GM12892 (cell line): ENCODE data around the gene PSMC3.
A peak's percentile ranks its signal among the peaks of the same experiment; 100 is the strongest.

Experiments used
- DNase-seq: peaks from one replicate; pipeline ENCODE4 v3.0.0; 2011; ENCODE audit not compliant: insufficient read length
- FAIRE-seq: peaks from 2 replicates; lab custom pipeline; 2011; peaks lifted over from hg19 to GRCh38; lab: Jason Lieb, UNC
- POLR2A ChIP-seq: IDR thresholded peaks from 2 replicates; pipeline ENCODE4 v1.6.1; 2011; ENCODE audit warnings: low read depth, low read length, control low read depth
- POLR2AphosphoS5 ChIP-seq: IDR thresholded peaks from 2 replicates; pipeline ENCODE4 v1.6.1; 2011; ENCODE audit warnings: low read depth, low read length, control low read depth
- TAF1 ChIP-seq: IDR thresholded peaks from 2 replicates; pipeline ENCODE4 v1.6.1; 2011; ENCODE audit warnings: low read depth, mild to moderate bottlenecking, control low read depth, low read length, borderline replicate concordance

PSMC3 gene

GRCh38 chr11:47391077-47391583, 35.1 kb downstream of the PSMC3 start:
- no peak for TF ChIP-seq TAF1
- peak; percentile 39; the same call in 1 of the 2 replicates for TF ChIP-seq POLR2A
- TF ChIP-seq POLR2AphosphoS5, result no peak
- DNase-seq, result peak; percentile 53
- peak; percentile 69 for FAIRE-seq

- no peak for DNase-seq
- FAIRE-seq, result no peak
- TF ChIP-seq TAF1 (no peak), POLR2A (no peak), POLR2AphosphoS5 (no peak)
These were observed 35.8 kb downstream of the PSMC3 start for GRCh38 chr11:47390422-47390760.

GRCh38 chr11:47389577-47390421, 36.4 kb downstream of the PSMC3 start:
- TF ChIP-seq POLR2AphosphoS5 (no peak), POLR2A (no peak), TAF1 (no peak)
- no peak for DNase-seq
- peak; percentile 78 for FAIRE-seq

GRCh38 chr11:47388697-47389576, 37.3 kb downstream of the PSMC3 start:
- TF ChIP-seq POLR2A (no peak), TAF1 (no peak), POLR2AphosphoS5 (no peak)
- no peak for DNase-seq
- FAIRE-seq, result no peak

- FAIRE-seq (no peak), DNase-seq (no peak)
- TF ChIP-seq POLR2A (no peak), POLR2AphosphoS5 (no peak), TAF1 (no peak)
These were observed 38.1 kb downstream of the PSMC3 start for GRCh38 chr11:47387944-47388696.

- no peak for FAIRE-seq
- DNase-seq, result no peak
- no peak for TF ChIP-seq POLR2AphosphoS5
- no peak for TF ChIP-seq TAF1
- no peak for TF ChIP-seq POLR2A
These were observed 41.7 kb downstream of the PSMC3 start for GRCh38 chr11:47384498-47384897.

GRCh38 chr11:47383071-47383470, 43.2 kb downstream of the PSMC3 start:
- TF ChIP-seq POLR2AphosphoS5 (no peak), TAF1 (no peak), POLR2A (no peak)
- DNase-seq (no peak), FAIRE-seq (no peak)

GRCh38 chr11:47380078-47380477, 46.2 kb downstream of the PSMC3 start:
- no peak for TF ChIP-seq POLR2A
- TF ChIP-seq POLR2AphosphoS5, result no peak
- no peak for TF ChIP-seq TAF1
- FAIRE-seq, result no peak
- DNase-seq, result no peak

- no peak for TF ChIP-seq POLR2A
- TF ChIP-seq TAF1, result no peak
- TF ChIP-seq POLR2AphosphoS5, result no peak
- FAIRE-seq (peak; percentile 54), DNase-seq (no peak)
These were observed 46.9 kb downstream of the PSMC3 start for GRCh38 chr11:47379317-47379716.

- FAIRE-seq (peak; percentile 5), DNase-seq (no peak)
- TF ChIP-seq TAF1 (no peak), POLR2A (no peak), POLR2AphosphoS5 (no peak)
These were observed 47.4 kb downstream of the PSMC3 start for GRCh38 chr11:47378836-47379170.

GRCh38 chr11:47378010-47378835, 48.0 kb downstream of the PSMC3 start, which contains the start of gene SPI1:
Gene SPI1, minus strand, starts transcription at chr11:47378547. Its CDS starts 194 bp downstream, at chr11:47378353.
- peak; percentile 87 for TF ChIP-seq POLR2AphosphoS5
- TF ChIP-seq TAF1, result peak; percentile 56; the same call in 1 of the 2 replicates
- TF ChIP-seq POLR2A, result peak; percentile 77
- FAIRE-seq, result peak; percentile 95

More at GRCh38 chr11:47378010-47378835, 48.0 kb downstream of the PSMC3 start, which contains the start of gene SPI1:
- DNase-seq, result peak; percentile 80
